Measurements from ENCODE around the gene GPR160.

Gene GPR160

GRCh38 chr3:170037463-170038433 is at the start of gene GPR160:
TSS of gene GPR160 (plus strand) at chr3:170037995. CDS start at chr3:170083973, 45,978 bp downstream.
- H3K4me3 ChIP-seq (ENCODE audit: insufficient read length, low read depth) = peak within 1 kb of the TSS; percentile 60
- TF ChIP-seq YY1 (IDR thresholded peaks at IDR 0.05; ENCODE audit: insufficient read depth, insufficient read length) = no peak
- TF ChIP-seq SUZ12 (IDR thresholded peaks at IDR 0.05; ENCODE audit: extremely low read depth, insufficient read depth, insufficient read length) = no peak
- H3K36me3 ChIP-seq (ENCODE audit: insufficient read depth, insufficient read length, low read length) = no peaks in the 10 kb centered on the region
- H3K4me1 ChIP-seq (ENCODE audit: insufficient read depth, insufficient read length) = no peaks in the 10 kb centered on the region
- no peaks in the 10 kb centered on the region for H3K9me3 ChIP-seq (ENCODE audit: insufficient read depth, low read length)
- H3K9ac ChIP-seq (ENCODE audit: insufficient read length, low read depth) = peak within 1 kb of the TSS; percentile 75
- DNase-seq (ENCODE audit: low read depth, low spot score) = peak; percentile 74
- peaks cover 40% of the 10 kb centered on the region for H3K27me3 ChIP-seq (ENCODE audit: insufficient read depth, insufficient read length)

GRCh38 chr3:169990431-169990830 is 47.4 kb upstream of the GPR160 start:
- no peaks in the 10 kb centered on the region for H3K9me3 ChIP-seq (ENCODE audit: insufficient read depth, low read length)
- H3K9ac ChIP-seq (ENCODE audit: insufficient read length, low read depth) = no peak overlapping the region
- H3K36me3 ChIP-seq (ENCODE audit: insufficient read depth, insufficient read length, low read length) = peaks cover 91% of the 10 kb centered on the region
- no peak for DNase-seq (ENCODE audit: low read depth, low spot score)
- no peak overlapping the region for H3K4me3 ChIP-seq (ENCODE audit: insufficient read length, low read depth)
- H3K27me3 ChIP-seq (ENCODE audit: insufficient read depth, insufficient read length) = no peaks in the 10 kb centered on the region
- no peaks in the 10 kb centered on the region for H3K4me1 ChIP-seq (ENCODE audit: insufficient read depth, insufficient read length)
- TF ChIP-seq YY1 (IDR thresholded peaks at IDR 0.05; ENCODE audit: insufficient read depth, insufficient read length) (no peak), ZNF274 (IDR thresholded peaks at IDR 0.05; ENCODE audit: low read depth, low read length) (no peak), SUZ12 (IDR thresholded peaks at IDR 0.05; ENCODE audit: extremely low read depth, insufficient read depth, insufficient read length) (no peak)

- peaks cover 74% of the 10 kb centered on the region for H3K36me3 ChIP-seq (ENCODE audit: insufficient read depth, insufficient read length, low read length)
- DNase-seq (ENCODE audit: low read depth, low spot score) = no peak
Measured at GRCh38 chr3:169992156-169992555, 45.6 kb upstream of the GPR160 start.

GRCh38 chr3:169992781-169993180 is 45.0 kb upstream of the GPR160 start:
- no peak for TF ChIP-seq ZNF274 (IDR thresholded peaks at IDR 0.05; ENCODE audit: low read depth, low read length)
- TF ChIP-seq YY1 (IDR thresholded peaks at IDR 0.05; ENCODE audit: insufficient read depth, insufficient read length) = no peak
- TF ChIP-seq SUZ12 (IDR thresholded peaks at IDR 0.05; ENCODE audit: extremely low read depth, insufficient read depth, insufficient read length) = no peak
- peaks cover 68% of the 10 kb centered on the region for H3K36me3 ChIP-seq (ENCODE audit: insufficient read depth, insufficient read length, low read length)

More at GRCh38 chr3:169992156-169992555, 45.6 kb upstream of the GPR160 start:
- TF ChIP-seq SUZ12 (IDR thresholded peaks at IDR 0.05; ENCODE audit: extremely low read depth, insufficient read depth, insufficient read length) (no peak), ZNF274 (IDR thresholded peaks at IDR 0.05; ENCODE audit: low read depth, low read length) (no peak), YY1 (IDR thresholded peaks at IDR 0.05; ENCODE audit: insufficient read depth, insufficient read length) (no peak)
- Histone ChIP-seq H3K27me3 (ENCODE audit: insufficient read depth, insufficient read length) (no peaks in the 10 kb centered on the region), H3K9ac (ENCODE audit: insufficient read length, low read depth) (no peak overlapping the region), H3K4me1 (ENCODE audit: insufficient read depth, insufficient read length) (no peaks in the 10 kb centered on the region), H3K9me3 (ENCODE audit: insufficient read depth, low read length) (no peaks in the 10 kb centered on the region), H3K4me3 (ENCODE audit: insufficient read length, low read depth) (no peak overlapping the region)

GRCh38 chr3:169993761-169994160 is 44.0 kb upstream of the GPR160 start:
- no peak for TF ChIP-seq ZNF274 (IDR thresholded peaks at IDR 0.05; ENCODE audit: low read depth, low read length)
- TF ChIP-seq SUZ12 (IDR thresholded peaks at IDR 0.05; ENCODE audit: extremely low read depth, insufficient read depth, insufficient read length) = no peak
- no peak for TF ChIP-seq YY1 (IDR thresholded peaks at IDR 0.05; ENCODE audit: insufficient read depth, insufficient read length)
- Histone ChIP-seq H3K36me3 (ENCODE audit: insufficient read depth, insufficient read length, low read length) (peaks cover 58% of the 10 kb centered on the region), H3K9me3 (ENCODE audit: insufficient read depth, low read length) (no peaks in the 10 kb centered on the region), H3K4me3 (ENCODE audit: insufficient read length, low read depth) (no peak overlapping the region), H3K4me1 (ENCODE audit: insufficient read depth, insufficient read length) (no peaks in the 10 kb centered on the region), H3K27me3 (ENCODE audit: insufficient read depth, insufficient read length) (no peaks in the 10 kb centered on the region), H3K9ac (ENCODE audit: insufficient read length, low read depth) (no peak overlapping the region)
- DNase-seq (ENCODE audit: low read depth, low spot score) = no peak

More at GRCh38 chr3:169992781-169993180, 45.0 kb upstream of the GPR160 start:
- H3K27me3 ChIP-seq (ENCODE audit: insufficient read depth, insufficient read length) = no peaks in the 10 kb centered on the region
- no peak for DNase-seq (ENCODE audit: low read depth, low spot score)
- no peak overlapping the region for H3K9ac ChIP-seq (ENCODE audit: insufficient read length, low read depth)
- no peaks in the 10 kb centered on the region for H3K9me3 ChIP-seq (ENCODE audit: insufficient read depth, low read length)
- no peak overlapping the region for H3K4me3 ChIP-seq (ENCODE audit: insufficient read length, low read depth)
- no peaks in the 10 kb centered on the region for H3K4me1 ChIP-seq (ENCODE audit: insufficient read depth, insufficient read length)

- no peak for TF ChIP-seq YY1 (IDR thresholded peaks at IDR 0.05; ENCODE audit: insufficient read depth, insufficient read length)
- TF ChIP-seq ZNF274 (IDR thresholded peaks at IDR 0.05; ENCODE audit: low read depth, low read length) = no peak
- TF ChIP-seq SUZ12 (IDR thresholded peaks at IDR 0.05; ENCODE audit: extremely low read depth, insufficient read depth, insufficient read length) = no peak
- no peaks in the 10 kb centered on the region for H3K4me1 ChIP-seq (ENCODE audit: insufficient read depth, insufficient read length)
Measured at GRCh38 chr3:169996063-169996462, 41.7 kb upstream of the GPR160 start.

GRCh38 chr3:169998668-169999131 is 39.1 kb upstream of the GPR160 start:
- Histone ChIP-seq H3K9me3 (ENCODE audit: insufficient read depth, low read length) (no peaks in the 10 kb centered on the region), H3K9ac (ENCODE audit: insufficient read length, low read depth) (no peak overlapping the region), H3K4me1 (ENCODE audit: insufficient read depth, insufficient read length) (no peaks in the 10 kb centered on the region), H3K4me3 (ENCODE audit: insufficient read length, low read depth) (no peak overlapping the region), H3K27me3 (ENCODE audit: insufficient read depth, insufficient read length) (no peaks in the 10 kb centered on the region), H3K36me3 (ENCODE audit: insufficient read depth, insufficient read length, low read length) (peaks cover 13% of the 10 kb centered on the region)
- TF ChIP-seq YY1 (IDR thresholded peaks at IDR 0.05; ENCODE audit: insufficient read depth, insufficient read length) = no peak
- TF ChIP-seq SUZ12 (IDR thresholded peaks at IDR 0.05; ENCODE audit: extremely low read depth, insufficient read depth, insufficient read length) = no peak
- TF ChIP-seq ZNF274 (IDR thresholded peaks at IDR 0.05; ENCODE audit: low read depth, low read length) = no peak
- DNase-seq (ENCODE audit: low read depth, low spot score) = no peak

More at GRCh38 chr3:169996063-169996462, 41.7 kb upstream of the GPR160 start:
- H3K27me3 ChIP-seq (ENCODE audit: insufficient read depth, insufficient read length) = no peaks in the 10 kb centered on the region
- no peaks in the 10 kb centered on the region for H3K9me3 ChIP-seq (ENCODE audit: insufficient read depth, low read length)
- no peak overlapping the region for H3K4me3 ChIP-seq (ENCODE audit: insufficient read length, low read depth)
- H3K36me3 ChIP-seq (ENCODE audit: insufficient read depth, insufficient read length, low read length) = peaks cover 39% of the 10 kb centered on the region
- H3K9ac ChIP-seq (ENCODE audit: insufficient read length, low read depth) = no peak overlapping the region
- no peak for DNase-seq (ENCODE audit: low read depth, low spot score)

Measured in NT2/D1 (cell line).